Measurements from ENCODE around the gene TRAF5.

GRCh38 chr1:211281320-211282022, 45.2 kb upstream of the TRAF5 start:
- no peak for TF ChIP-seq ZNF274 (IDR thresholded peaks at IDR 0.05; ENCODE audit: low read depth, low read length)
- no peak for TF ChIP-seq YY1 (IDR thresholded peaks at IDR 0.05; ENCODE audit: insufficient read depth, insufficient read length)
- no peak for TF ChIP-seq SUZ12 (IDR thresholded peaks at IDR 0.05; ENCODE audit: extremely low read depth, insufficient read depth, insufficient read length)

Measured in NT2/D1 (cell line).